Activated CD4-positive, alpha-beta T cell treated with anti-CD3 and anti-CD28 coated beads, Interleukin-2, Interleukin-6, amounts not matched to agents 100 ng/mL and 50 ng/mL, durations not matched to agents 16 hours and 8 hours (primary cell): ENCODE results near the gene EPHX1.
"Not testable (repeated sequence)": the region's sequence is repeated elsewhere in the genome, so short reads cannot be mapped to it uniquely, and the experiment has no call there.

Experiments
- DNase-seq: peaks from one replicate; pipeline ENCODE4 v3.0.0-alpha.2; 2020

Gene EPHX1

DNA sequence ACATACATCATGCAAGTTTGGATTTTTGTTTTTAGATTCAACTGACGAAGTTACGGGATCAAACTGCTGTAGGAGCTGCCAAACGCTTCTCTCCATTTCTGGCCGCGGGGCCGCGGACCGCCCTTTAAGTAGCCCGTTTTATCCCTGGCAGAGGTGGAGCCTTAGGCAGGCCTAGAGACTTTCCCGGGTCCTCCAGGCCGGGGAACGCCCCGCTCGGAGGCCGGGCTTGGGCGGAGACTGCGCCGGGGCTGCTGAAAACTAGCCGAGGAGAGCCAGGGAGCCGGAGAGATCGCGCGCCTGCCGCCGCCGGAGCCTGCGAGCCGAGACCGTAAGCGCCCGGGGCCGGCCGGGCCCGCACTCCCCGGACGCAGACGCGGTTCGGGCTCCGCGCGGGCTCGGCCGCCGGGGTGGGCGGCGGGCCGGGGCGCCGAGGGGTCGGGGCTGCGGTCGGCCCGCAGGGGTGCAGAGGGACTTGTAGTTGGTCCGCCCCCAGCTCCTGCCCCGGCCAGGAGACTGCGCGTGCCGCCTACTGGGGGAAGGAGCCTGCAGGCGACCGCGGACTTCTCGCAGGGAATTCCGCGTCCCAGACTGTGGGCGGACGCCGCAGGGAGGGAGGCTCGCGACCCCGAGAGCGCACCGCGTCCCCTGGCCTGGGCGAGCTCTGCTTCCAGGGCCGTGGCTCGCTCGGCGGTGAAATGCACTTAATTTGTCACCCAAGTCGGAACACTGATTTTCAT is at the start of gene EPHX1:
Gene EPHX1, plus strand, starts transcription at position 283 of the 737 bp plus-strand sequence. CDS start 18,606 bp downstream, outside the sequence.
- DNase-seq = peak; percentile 81

DNA sequence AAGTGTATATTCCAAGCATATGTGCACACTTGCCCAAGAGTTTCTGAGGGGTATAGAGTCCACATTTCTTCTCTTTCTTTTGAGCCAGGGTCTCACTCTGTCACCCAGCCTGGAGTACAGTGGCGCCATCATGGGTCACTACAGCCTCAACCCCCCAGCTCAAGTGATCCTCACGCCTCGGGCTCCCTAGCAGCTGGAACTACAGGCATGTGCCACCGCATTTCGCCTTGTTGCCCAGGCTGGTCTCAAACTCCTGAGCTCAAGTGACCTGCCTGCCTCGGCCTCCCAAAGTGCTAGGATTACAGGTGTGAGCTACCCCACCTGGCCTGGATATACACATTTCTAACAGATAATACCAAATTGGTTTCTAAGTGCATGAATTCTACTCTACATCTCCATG is 49.4 kb upstream of the EPHX1 start:
- DNase-seq = no peak

DNA sequence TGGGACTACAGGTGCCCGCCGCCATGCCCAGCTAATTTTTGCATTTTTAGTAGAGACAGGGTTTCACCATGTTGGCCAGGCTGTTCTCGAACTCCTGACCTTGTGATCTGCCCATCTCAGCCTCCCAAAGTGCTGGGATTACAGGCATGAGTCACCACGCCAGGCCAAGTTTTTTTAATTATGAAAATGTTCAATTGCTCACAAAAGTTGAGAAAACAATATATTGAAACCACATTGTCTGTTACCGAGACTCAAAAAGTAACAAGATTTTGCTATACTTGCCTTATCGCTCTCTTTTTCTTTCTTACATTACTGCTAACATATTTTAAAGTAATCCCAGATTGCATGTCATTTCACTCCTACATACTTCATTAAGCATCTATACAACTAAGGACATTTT is 48.5 kb upstream of the EPHX1 start:
- DNase-seq = not testable (repeated sequence)

DNA sequence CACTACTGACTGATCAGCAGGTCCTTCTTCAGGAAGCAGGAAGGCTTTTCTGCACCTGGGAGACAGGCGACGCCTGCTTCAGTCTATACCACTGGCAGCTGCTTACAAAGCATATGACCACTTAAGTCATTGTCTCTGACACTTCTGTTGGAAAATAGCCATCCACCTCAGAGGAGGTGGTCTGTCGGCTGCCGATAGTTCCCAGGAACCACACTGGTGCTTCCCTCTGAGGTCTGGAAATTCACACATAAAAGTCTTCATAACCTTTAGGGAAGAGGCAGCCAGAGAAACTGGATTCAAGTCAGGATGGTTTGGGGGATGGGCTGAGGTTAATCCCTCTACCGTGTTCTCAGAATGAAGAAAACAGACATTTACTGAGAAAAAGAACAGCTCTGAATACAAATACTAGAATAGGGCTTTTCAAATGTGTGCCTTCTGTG is 47.9 kb upstream of the EPHX1 start:
- DNase-seq = no peak

DNA sequence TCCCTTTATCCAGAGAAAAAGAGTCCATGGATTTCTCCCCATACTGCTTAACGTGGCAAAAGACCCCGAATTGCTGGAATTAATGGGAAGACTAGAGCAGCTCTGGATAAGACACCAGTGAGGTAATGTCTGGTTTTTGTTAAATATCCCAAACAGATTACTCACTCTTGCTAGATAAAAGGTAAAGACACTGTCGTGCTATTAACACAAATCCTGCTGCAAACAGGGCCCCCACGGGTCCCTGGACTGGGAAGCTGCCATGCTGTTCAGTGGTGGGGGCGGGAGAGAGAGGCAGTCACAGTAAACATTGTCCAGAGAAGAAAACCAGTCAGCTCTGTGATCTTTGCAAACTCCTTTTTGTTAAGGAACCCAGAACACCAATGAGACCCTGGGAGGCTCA is 47.5 kb upstream of the EPHX1 start:
- DNase-seq = no peak

DNA sequence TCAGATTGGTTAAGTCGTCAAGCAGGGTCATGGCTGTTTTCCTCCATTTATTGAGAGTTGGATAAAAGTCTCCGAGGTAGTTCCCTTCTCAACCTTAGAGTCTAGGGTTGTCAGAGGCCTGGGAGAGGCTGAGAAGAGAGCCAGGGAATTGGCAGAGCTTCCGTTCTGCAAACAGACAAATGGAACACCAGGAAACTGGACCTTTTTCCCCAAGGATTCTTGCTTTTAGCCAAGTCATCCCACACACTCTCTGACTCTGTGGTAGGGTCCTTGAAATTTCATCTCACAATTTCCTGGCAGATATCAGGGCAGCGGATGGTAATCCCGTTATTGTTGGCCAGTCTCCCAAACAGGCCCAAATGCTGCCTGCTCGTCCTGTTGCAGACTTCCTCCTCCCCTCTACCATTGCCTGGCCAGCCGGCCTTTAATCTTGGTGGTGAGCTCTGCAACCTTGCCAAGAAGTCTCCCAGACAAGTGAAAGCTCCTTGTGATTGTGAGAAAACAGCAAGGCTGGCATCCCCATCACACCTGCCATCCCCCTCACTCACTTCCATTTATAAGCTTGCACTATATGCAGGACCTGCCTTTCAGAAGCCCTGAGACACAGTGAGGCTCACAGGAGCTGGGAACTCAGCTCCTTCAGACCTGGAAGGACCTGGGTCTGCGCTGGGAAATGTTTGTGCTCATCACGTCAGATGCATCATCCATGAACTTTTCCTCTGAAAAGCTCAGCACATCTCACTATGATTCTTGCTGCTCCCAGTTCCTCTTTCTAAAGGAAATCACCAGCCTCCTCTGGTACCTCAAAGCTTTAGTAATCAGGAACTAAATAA is 46.0 kb upstream of the EPHX1 start:
- DNase-seq = no peak

DNA sequence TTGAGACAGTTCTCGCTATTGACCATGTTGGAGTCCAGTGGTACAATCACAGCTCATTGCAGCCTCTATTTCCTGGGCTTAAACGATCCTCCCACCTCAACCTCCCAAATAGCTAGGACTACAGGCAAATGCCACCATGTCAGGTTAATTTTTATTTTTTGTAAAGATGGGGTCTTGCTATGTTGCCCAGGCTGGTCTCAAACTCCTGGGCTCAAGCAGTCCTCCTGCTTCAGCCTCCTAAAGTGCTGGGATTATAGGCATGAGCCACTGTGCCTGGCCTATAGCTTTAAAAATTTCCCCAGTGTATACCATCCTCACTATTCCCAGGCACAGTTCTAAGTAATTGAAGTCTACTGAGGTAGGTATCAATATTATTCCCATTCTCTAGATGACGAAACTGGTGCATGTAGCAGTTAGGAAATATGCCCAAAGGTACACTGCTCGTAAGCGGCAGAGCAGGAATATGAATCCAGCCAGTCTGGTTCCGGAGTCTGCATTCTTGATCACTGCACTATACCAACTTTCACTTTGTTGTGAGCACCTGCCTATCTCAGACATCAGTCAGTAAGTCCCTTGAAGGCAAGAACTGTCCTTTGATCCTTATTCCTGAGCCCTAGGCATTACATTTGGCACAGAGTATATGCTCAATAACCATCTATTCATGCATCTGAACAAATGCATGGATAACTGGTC is 43.8 kb upstream of the EPHX1 start:
- no peak for DNase-seq

DNA sequence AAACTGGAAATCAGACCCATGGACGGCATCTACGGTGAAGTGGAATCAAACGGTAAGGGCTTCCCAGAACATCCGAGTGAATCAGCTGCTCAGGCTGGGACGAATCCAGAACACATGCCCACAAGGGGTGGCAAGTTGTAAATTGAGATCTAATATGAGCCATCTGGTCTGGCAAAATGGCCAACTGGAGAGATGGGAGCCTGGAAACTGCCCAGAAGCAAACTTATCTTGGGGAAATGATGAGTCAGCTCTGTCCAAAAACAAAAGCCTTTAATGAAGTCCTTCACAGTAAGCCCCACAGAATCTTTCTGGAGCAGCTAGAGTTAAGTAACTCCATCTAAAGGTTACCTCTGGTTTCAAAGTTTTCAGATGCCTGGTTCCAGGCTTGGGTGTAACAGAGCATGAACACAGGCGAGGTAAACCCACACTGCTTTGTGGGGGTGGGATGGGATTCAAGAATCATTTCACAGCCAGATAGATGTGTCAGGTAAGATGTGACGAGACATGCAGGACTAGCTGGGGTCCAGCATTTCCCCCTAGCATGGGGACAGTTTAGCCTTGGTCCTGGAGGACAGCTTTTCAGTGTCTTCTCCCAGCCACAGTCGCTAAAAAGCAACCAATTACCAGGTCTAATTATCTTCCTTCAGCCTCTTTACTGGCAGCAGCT is 42.8 kb upstream of the EPHX1 start:
- no peak for DNase-seq

DNA sequence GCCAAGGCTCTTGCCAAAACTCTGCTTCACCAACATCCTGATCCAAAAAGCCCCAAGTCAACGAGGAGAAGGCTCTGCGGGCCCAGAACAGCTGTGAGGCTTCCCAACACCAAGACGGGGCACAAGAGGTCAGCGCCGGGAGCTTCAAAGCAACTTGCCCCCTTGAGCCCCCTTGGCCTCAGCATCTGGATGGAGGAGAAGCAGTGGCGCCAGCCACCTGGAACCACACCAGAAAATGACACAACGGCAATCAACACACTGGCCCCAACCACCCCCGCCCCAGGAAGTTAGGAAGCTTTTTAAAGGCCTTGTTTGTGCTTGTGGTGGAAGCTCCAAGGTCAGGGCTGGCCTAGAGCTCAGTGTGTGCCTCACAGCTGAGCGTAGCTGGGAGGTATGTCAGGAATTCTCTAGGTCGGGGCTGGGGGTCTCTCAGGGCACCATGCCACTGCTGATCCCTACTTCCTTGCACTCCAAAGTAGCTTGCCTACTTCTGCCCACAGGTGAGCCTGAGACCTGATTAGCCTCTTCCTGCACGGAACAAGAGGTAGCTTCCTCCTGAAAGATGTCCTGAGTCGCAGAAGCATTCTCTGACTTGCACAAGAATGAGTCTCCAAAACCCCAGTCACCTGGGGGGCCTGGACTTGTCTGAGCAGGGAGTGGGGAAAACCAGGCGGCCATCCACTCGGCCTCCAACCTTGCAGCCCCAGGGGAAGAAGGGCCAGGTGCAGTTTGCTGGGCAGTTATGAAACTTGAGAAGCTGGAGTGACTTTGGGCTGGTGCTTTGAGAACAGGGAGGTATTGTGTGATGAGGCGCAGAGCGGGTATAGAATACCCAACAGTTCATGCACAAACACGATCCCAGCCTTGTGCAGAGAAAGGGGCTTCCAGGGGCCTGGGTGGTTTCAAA is 42.0 kb upstream of the EPHX1 start:
- no peak for DNase-seq

DNA sequence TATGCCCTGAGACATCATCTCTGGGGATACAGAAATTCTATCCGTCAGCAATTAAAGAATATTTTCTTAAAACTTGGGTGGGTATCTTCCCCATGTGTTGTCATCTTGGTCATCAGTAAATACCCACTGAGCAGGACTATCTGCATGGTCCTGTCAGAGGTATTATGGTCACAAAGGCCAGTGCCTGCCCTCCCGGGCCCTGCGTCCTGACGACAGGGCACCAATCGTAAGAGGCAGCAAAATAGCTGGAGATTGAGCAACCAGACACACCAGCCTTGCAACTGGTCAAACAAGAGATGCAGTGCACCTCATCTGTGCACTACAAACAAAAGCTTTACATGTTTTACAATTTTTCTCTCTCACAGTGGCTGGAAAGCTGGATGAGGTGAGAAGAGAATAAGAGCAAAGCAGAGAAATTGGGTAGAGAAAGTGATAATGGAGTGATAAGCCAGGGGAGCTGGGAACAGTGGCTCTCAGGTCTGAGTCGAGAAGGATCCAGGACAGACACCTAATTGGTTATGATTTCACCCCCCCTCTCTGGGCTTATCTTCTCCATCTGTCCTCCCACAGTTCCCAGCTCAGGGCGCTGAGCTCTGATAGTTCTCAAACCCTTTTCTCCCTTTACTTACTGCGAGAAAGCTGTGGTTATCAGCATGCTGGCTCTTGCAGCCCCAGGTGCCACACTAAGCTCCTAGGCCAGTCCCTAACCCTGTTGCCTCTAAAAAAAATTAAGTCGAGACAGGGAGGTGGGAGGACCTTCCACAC is 41.1 kb upstream of the EPHX1 start:
- DNase-seq = no peak

DNA sequence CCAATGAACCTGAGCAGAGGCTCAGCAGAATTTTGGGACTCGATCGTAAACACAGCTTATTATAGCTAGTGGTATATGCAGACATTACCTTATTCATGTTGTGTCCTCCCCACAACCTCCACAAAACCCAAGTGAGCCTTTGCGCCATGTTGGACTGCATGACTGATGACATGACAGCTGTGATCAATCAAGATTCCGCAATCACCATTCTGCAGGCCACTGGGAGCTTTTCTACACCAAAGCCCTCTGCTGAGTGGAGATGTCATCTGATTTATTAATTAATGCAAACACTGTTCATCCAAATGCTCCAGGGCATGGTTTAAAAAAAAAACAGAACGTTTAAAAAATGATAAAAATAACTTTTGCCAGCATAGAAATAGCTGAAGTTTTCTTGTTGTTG is 40.2 kb upstream of the EPHX1 start:
- DNase-seq = no peak

DNA sequence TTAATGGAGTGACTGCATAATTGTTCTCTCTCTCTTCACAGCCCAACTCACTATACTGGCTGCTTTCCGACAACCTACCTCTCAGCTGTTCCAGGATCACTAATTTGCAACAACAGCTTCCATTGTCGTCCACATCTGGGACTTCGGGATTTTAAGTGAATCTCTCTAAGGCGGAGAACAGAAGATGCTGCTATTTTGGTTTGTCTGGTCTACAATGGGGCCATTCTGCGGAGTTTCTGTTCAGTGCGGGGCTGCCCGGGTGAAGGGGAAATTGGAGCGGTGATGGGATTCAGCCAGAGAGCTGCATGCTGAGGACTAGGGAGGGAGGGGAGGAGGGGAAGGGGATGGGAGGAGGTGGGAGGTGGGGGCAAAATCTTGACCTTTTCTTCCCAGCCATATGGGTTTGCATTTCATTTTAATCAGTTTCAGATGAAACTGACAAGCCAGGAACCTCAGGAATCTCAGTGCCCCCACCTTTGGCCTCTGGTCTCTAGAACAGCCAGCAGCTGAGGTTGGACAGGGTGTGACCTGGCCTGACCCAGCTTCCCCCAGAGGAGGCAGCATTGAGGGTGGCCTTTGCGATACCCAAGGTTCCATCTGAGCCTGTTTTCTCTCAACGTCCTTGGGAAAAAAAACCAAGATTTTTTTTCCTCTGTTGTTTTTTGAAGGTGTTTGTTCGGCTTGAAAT is 39.2 kb upstream of the EPHX1 start:
- no peak for DNase-seq

DNA sequence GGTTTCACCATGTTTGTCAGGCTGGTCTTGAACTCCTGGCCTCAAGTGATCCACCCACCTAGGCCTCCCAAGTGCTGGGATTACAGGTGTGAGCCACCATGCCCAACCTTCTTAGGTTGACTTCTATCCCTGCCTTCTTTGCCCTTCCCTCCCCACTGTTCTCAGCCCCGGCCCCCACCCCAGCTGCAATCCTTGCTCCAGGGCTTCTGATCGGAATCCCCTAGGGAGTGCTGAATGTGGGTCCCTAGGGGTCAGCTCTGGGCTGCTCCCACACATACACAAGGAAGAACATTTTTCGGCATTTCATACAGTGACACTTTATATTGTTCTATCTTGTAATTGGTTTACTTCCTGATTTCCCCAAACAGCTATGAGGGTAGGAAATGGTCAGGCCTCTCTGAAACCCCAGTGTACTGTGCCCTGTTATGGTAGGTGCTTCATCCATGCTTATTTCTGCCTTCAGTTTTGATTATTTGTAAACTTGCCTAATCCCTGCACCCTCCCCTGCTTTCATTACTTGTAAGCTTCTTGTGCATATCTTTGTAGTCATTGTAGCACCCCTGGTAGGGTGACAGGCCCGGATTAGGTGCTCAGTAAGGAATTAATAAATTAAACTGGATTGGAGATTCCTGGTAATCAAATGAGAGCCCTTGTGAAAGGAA is 38.1 kb upstream of the EPHX1 start:
- DNase-seq = no peak

DNA sequence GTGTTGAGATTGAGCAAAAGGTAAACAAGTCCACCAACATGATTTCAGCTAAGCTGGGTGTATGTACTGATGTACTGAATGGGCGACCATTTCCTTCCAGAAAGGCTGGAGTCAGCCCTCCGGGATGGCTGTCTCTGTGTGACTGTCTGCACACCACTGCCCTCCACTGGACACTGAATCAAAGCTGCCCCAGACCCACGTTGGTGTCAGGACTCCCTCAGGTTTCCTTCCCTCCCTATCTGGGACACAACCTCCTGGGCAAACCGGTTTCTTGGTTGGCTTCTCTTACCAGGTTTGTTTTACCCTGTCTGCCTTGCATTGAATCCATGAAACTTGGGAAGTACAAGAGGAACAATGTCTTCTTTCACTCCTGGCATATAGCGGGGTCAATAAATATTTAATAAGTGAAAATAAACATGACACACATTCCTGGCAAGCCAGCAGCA is 37.6 kb upstream of the EPHX1 start:
- DNase-seq = peak; percentile 43

DNA sequence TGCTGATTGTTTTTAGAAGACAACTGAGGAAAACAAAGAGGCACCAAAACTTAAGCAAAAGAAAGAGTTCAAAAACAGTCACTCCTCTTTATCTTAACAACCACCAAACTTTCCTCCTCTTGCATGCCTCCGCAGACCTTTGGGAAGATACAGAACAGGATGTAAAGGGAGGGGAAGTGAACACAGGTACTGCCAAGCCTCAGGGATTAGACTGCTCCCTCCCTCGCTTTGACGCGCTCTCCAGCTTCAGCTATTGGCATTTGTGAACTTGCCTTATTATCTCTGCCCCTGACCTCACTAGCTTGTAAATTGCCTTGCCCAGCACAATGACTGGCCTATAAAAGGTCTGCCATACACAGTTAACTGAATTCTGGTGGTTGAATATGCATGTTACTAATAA is 37.1 kb upstream of the EPHX1 start:
- DNase-seq = no peak

DNA sequence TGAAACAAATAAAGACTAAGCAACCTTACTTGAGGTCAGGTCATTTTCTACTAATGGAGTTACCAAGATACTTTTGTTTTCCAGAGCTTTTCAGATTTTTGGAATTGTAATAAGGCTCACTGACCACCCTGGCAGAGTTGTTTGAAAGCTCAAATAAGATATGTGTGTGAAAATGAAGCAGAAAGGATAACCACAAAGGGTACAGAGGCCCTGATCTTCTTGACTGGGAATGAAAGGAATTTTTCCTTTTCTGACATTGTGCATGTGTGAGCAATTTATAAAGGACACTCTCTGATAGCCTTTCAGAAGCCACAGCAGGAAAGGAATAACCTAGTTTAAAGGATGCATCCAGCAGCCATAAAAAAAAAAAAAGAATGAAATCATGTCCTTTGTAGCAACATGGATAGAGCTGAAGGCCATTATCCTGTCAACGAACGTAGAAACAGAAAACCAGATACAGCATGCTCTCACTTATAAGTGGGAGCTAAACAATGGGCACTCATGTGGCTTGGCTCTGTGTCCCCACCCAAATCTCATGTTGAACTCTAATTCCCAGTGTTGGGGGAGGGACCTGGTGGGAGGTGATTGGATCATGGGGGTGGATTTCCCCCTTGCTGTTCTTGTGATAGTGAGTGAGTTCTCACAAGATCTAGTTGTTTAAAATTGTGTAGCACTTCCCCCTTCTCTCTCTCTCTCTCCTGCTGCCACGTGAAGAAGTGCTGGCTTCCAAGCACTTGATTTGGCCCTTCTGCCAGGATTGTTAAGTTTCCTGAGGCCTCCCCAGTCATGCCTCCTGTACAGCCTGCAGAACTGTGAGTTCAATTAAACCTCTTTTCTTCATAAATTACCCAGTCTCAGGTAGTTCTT is 35.4 kb upstream of the EPHX1 start:
- DNase-seq = no peak

DNA sequence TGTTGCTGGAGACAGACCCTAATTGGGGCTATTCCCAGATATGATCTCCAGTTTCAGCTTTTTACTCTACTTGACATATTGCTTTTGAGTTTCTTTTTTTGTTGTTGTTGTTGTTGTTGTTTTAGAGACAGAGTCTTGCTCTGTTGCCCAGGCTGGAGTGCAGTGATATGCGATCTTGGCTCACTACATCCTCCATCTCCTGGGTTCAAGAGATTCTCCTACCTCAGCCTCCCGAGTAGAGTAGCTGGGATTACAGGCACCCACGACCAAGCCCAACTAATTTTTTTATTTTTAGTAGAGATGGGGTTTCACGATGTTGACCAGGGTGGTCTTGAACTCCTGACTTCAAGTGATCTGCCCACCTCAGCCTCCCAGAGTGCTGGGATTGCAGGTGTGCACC is 33.6 kb upstream of the EPHX1 start:
- no peak for DNase-seq

DNA sequence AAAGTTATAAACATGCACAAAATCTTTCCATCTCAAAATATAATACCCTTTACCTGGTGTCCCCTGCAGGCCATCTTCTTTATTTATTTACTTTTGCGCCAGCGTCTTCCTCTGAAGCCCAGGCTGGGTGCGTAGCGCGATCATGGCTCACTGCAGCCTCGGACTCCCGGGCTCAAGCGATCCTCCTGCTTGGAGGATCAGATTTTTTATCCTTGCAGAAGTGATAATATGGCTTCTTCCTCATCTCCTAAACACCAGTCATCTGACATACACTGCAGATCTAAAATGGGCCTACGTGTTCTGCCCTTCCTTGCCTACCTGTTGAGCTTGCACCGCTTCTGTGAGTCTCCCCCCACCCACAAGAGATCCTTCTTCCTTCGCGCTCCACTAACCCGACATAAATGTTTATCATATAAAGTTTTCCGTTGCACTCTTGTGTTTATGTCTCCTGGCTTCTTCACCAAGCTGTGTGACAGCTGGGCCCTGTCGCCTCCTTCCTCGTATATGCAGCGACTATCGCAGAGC is 32.8 kb upstream of the EPHX1 start:
- no peak for DNase-seq
